ENCODE data around the gene PRKG1.

DNA sequence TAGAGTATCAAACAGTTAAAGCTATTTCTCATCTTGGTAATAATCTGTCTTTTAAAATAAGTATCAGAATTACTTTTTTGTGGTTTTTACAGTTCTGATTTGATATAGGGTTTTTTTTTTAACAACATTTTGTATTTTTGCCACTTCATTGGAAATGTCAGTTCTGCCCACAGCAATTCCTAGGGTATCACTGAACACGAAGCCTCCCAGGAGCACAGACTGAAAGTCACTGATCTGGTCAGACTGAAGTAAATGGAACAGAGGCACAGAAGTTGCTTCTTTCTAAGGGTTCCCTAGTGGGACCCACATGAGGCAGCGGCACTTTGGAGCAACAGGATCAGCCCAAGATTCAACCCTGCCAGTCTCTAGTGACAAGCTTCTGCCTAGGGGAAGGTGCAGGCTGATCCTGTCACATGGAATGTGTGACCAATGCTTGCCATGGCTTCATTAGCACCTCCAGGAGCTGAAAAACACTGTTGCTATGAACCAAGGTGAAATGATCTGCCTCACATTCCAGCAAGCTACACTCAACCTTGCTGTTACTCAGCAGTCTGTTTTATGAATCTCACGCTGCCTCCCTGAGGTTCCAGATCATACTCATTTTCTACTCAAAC, 898.6 kb downstream of the PRKG1 start:
- TF ChIP-seq POLR2A (IDR thresholded peaks at IDR 0.05) = no peak
- TF ChIP-seq, protein P1, sequence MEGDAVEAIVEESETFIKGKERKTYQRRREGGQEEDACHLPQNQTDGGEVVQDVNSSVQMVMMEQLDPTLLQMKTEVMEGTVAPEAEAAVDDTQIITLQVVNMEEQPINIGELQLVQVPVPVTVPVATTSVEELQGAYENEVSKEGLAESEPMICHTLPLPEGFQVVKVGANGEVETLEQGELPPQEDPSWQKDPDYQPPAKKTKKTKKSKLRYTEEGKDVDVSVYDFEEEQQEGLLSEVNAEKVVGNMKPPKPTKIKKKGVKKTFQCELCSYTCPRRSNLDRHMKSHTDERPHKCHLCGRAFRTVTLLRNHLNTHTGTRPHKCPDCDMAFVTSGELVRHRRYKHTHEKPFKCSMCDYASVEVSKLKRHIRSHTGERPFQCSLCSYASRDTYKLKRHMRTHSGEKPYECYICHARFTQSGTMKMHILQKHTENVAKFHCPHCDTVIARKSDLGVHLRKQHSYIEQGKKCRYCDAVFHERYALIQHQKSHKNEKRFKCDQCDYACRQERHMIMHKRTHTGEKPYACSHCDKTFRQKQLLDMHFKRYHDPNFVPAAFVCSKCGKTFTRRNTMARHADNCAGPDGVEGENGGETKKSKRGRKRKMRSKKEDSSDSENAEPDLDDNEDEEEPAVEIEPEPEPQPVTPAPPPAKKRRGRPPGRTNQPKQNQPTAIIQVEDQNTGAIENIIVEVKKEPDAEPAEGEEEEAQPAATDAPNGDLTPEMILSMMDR (IDR thresholded peaks at IDR 0.05) = no peak
